A549 (cell line): ENCODE measurements around the gene ANKS1B. TPM values are rescaled to one million over a fixed set of nuclear protein-coding genes. Genes with fewer than 3 reads are reported as not detected.

Experiments used
- ATAC-seq, 2 experiments: fragments of 200-7000 bp in 1 of 2; fragments of >200 bp in 1 of 2; cut with Nextera tagmentation in 1 of 2; cut with Tn5 transposase in 1 of 2; 3 replicates each; pipeline versions ENCODE4 v1.8.0 to v1.9.1; 2018 to 2020; ENCODE audit warnings: mild to moderate bottlenecking in 1 of 2, moderate library complexity in 1 of 2
- CTCF ChIA-PET: fragments of 300-600 bp; sonication (Branson Sonifier 250); formaldehyde crosslinking; extraction: SDS; loops from one replicate; lab custom pipeline; 2021; ENCODE audit warnings: antibody characterized with exemption, inconsistent platforms; lab: Yijun Ruan, JAX
- POLR2A ChIA-PET: fragments of 350-600 bp; formaldehyde crosslinking; extraction: SDS; loops from one replicate; lab custom pipeline; 2021; ENCODE audit warnings: antibody characterized with exemption, inconsistent platforms; lab: Yijun Ruan, JAX
- DNase-seq, 2 experiments: peaks; one replicate each; pipeline versions ENCODE4 v3.0.0 to v3.0.0-alpha.2; 2011 to 2016; ENCODE audit warnings: low read depth in 1 of 2, low spot score in 1 of 2
- FAIRE-seq: peaks from 2 replicates; lab custom pipeline; 2011; peaks lifted over from hg19 to GRCh38; lab: Jason Lieb, UNC
- H3K27ac ChIP-seq, 2 experiments: fragments of >200 bp; sonication (Bioruptor Twin); formaldehyde crosslinking; 3 replicates each; pipeline ENCODE4 v1.5.1; 2016 to 2017
- H3K4me1 ChIP-seq: fragments of >200 bp; sonication (Bioruptor Twin); formaldehyde crosslinking; 3 replicates; pipeline ENCODE4 v1.6.1; 2016
- H3K4me2 ChIP-seq: fragments of >200 bp; sonication (Bioruptor Twin); formaldehyde crosslinking; 3 replicates; pipeline ENCODE4 v1.6.1; 2016
- H3K4me3 ChIP-seq: fragments of >200 bp; sonication (Bioruptor Twin); formaldehyde crosslinking; 3 replicates; pipeline ENCODE4 v1.5.1; 2016
- H3K9me3 ChIP-seq: fragments of >200 bp; sonication (Bioruptor Twin); formaldehyde crosslinking; 3 replicates; pipeline ENCODE4 v1.6.1; 2016
- ATOH8 ChIP-seq: fragments of 250-450 bp; sonication (Bioruptor Pico); IDR thresholded peaks from 2 replicates; pipeline ENCODE4 v1.5.0; 2020; ENCODE audit warnings: low read depth, mild to moderate bottlenecking, moderate library complexity
- BCL3 ChIP-seq: fragments of >200 bp; sonication (Bioruptor Twin); formaldehyde crosslinking; IDR thresholded peaks from 3 replicates; pipeline ENCODE4 v1.6.1; 2016
- CTCF ChIP-seq: fragments of >200 bp; sonication (Bioruptor Twin); formaldehyde crosslinking; IDR thresholded peaks from 3 replicates; pipeline ENCODE4 v1.5.1; 2016
- E2F6 ChIP-seq: IDR thresholded peaks from 2 replicates; pipeline ENCODE4 v1.6.1; 2012; ENCODE audit warnings: low read depth, borderline replicate concordance
- EHF ChIP-seq: fragments of 250-450 bp; sonication (Bioruptor Pico); IDR thresholded peaks from 2 replicates; pipeline ENCODE4 v1.5.0; 2020; ENCODE audit warnings: mild to moderate bottlenecking
- EHMT2 ChIP-seq: fragments of 200-600 bp; sonication (generic); IDR thresholded peaks from 2 replicates; pipeline ENCODE4 v1.6.1; 2016; ENCODE audit warnings: antibody characterized with exemption, low read depth, mild to moderate bottlenecking, moderate library complexity
- EP300 ChIP-seq, 2 experiments: fragments of >200 bp; sonication (Bioruptor Twin); formaldehyde crosslinking; IDR thresholded peaks; 2 replicates in 1 of 2; 3 replicates in 1 of 2; pipeline ENCODE4 v1.6.1; 2016 to 2017
- ESRRA ChIP-seq: fragments of 150-350 bp; IDR thresholded peaks from 2 replicates; pipeline ENCODE4 v1.6.1; 2014; ENCODE audit warnings: mild to moderate bottlenecking, low read length, borderline replicate concordance
- HDAC2 ChIP-seq: fragments of 200-600 bp; sonication (generic); IDR thresholded peaks from 2 replicates; pipeline ENCODE4 v1.6.1; 2016
- HES2 ChIP-seq: fragments of >200 bp; sonication (Bioruptor Twin); formaldehyde crosslinking; IDR thresholded peaks from 2 replicates; pipeline ENCODE4 v1.6.1; 2016
- HMGXB4 ChIP-seq: fragments of 250-450 bp; sonication (Bioruptor Pico); IDR thresholded peaks from 2 replicates; pipeline ENCODE4 v1.5.0; 2021; ENCODE audit warnings: mild to moderate bottlenecking, moderate library complexity, borderline replicate concordance
- HOXB13 ChIP-seq: fragments of 250-450 bp; sonication (Bioruptor Pico); IDR thresholded peaks from 2 replicates; pipeline ENCODE4 v1.5.0; 2020; ENCODE audit warnings: low read depth, mild to moderate bottlenecking, moderate library complexity
- JUN ChIP-seq, 2 experiments: fragments of >200 bp; sonication (Bioruptor Twin); formaldehyde crosslinking; IDR thresholded peaks; 2 replicates in 1 of 2; 3 replicates in 1 of 2; pipeline ENCODE4 v1.6.1; 2016 to 2017
- JUNB ChIP-seq: fragments of >200 bp; sonication (Bioruptor Twin); formaldehyde crosslinking; IDR thresholded peaks from 2 replicates; pipeline ENCODE4 v1.6.1; 2016
- KDM5A ChIP-seq: fragments of 200-600 bp; sonication (generic); IDR thresholded peaks from 2 replicates; pipeline ENCODE4 v1.6.1; 2016; ENCODE audit warnings: antibody characterized with exemption, mild to moderate bottlenecking
- NPAS2 ChIP-seq: fragments of 250-450 bp; sonication (Bioruptor Pico); IDR thresholded peaks from 2 replicates; pipeline ENCODE4 v1.8.0; 2022; ENCODE audit warnings: mild to moderate bottlenecking, moderate library complexity, borderline replicate concordance
- NR3C1 ChIP-seq: fragments of >200 bp; sonication (Bioruptor Twin); formaldehyde crosslinking; IDR thresholded peaks from 3 replicates; pipeline ENCODE4 v1.6.1; 2017
- RARB ChIP-seq: fragments of 250-450 bp; sonication (Bioruptor Pico); IDR thresholded peaks from 2 replicates; pipeline ENCODE4 v1.8.0; 2021; ENCODE audit warnings: mild to moderate bottlenecking, moderate library complexity
- RNF2 ChIP-seq: fragments of 200-600 bp; sonication (generic); IDR thresholded peaks from 2 replicates; pipeline ENCODE4 v1.6.1; 2016; ENCODE audit warnings: low read depth, mild to moderate bottlenecking, antibody characterized with exemption, moderate library complexity, borderline replicate concordance
- SREBF2 ChIP-seq: fragments of 450-650 bp; IDR thresholded peaks from 2 replicates; pipeline ENCODE4 v1.6.1; 2014; ENCODE audit warnings: mild to moderate bottlenecking, moderate library complexity
- ZNF302 ChIP-seq: fragments of 250-450 bp; sonication (Bioruptor Pico); IDR thresholded peaks from 2 replicates; pipeline ENCODE4 v1.9.0; 2021; ENCODE audit warnings: inconsistent platforms, mild to moderate bottlenecking, moderate library complexity
- WGBS: methylation state at CpG from one replicate; pipeline ENCODE4 v1.1.6; 2017; ENCODE audit errors: missing lambda C conversion rate; 5-methylcytosine and 5-hydroxymethylcytosine counted together
- polyA plus RNA-seq, 4 experiments: library from polyadenylated mRNA; depleted of rRNA in 3 of 4; stranded (reverse); fragments of >200 nt; fragmentation: RNase III in 1 of 4; extraction: RNeasy Plus Mini Kit Qiagen cat#74134 plus additional on column Dnase treatment in 1 of 4; gene quantifications; 2 replicates in 3 of 4; 3 replicates in 1 of 4; pipeline ENCODE4 v1.2.3, GENCODE V29; 2011 to 2017

ANKS1B gene
- polyA plus RNA-seq, 2 of the 4 experiments (the other 2 are of a cell fraction), result 1.5 to 2.2 TPM

GRCh38 chr12:98823012-98823411 is 1161.7 kb downstream of the ANKS1B start:
- no peak overlapping the region for H3K4me2 ChIP-seq
- 74% methylated on average over 5 of the region's 5 CpGs for WGBS
- ChIA-PET POLR2A (no interaction called here), CTCF (interaction anchor here (0.7 kb wide), 1 partner anchor 1212 kb away, joined by 3 read pairs; no protein-coding TSS in a partner anchor)
- TF ChIP-seq RARB (no peak), HES2 (no peak), ZNF302 (CRISPR knock-in tag) (no peak), ATOH8 (no peak), ESRRA (no peak)
- H3K4me1 ChIP-seq, result no peaks in the 10 kb centered on the region
- no peak for FAIRE-seq
- no peak overlapping the region for H3K4me3 ChIP-seq
- no peak for DNase-seq
- no peak overlapping the region for H3K27ac ChIP-seq
- ATAC-seq, result no peak
- H3K9me3 ChIP-seq, result no peaks in the 10 kb centered on the region

GRCh38 chr12:98821866-98822265 is 1162.9 kb downstream of the ANKS1B start:
- ATAC-seq (no peak), DNase-seq (no peak), FAIRE-seq (no peak)
- 56% methylated on average over 3 of the region's 3 CpGs for WGBS
- TF ChIP-seq RNF2 (no peak), E2F6 (no peak), EP300 (IDR thresholded peaks at IDR 0.05) (no peak), KDM5A (no peak), NR3C1 (no peak), ATOH8 (no peak), HDAC2 (no peak), HMGXB4 (CRISPR knock-in tag) (no peak), JUNB (no peak), BCL3 (no peak), RARB (no peak), EHF (no peak), SREBF2 (no peak), CTCF (no peak), NPAS2 (CRISPR knock-in tag) (no peak), JUN (IDR thresholded peaks at IDR 0.05) (no peak), HOXB13 (CRISPR knock-in tag) (no peak), EHMT2 (no peak)
- ChIA-PET POLR2A (no interaction called here), CTCF (no interaction called here)
- no peaks in the 10 kb centered on the region for H3K9me3 ChIP-seq
- H3K4me3 ChIP-seq, result no peak overlapping the region
- no peak overlapping the region for H3K4me2 ChIP-seq
- H3K27ac ChIP-seq, result no peak overlapping the region
- no peaks in the 10 kb centered on the region for H3K4me1 ChIP-seq
